CD14-positive monocyte (primary cell): ENCODE measurements around the gene TCF19. TPM values are rescaled to one million over a fixed set of nuclear protein-coding genes. Genes with fewer than 3 reads are reported as not detected.

Experiments used
- DNase-seq, 3 donors: peaks; one replicate each; pipeline ENCODE4 v3.0.0-alpha.2; 2011 to 2022
- H2AFZ ChIP-seq: 2 replicates; pipeline ENCODE4 v1.6.0; 2012; ENCODE audit warnings: mild to moderate bottlenecking, low read depth, low read length, inconsistent platforms; ENCODE audit not compliant: insufficient read depth, poor library complexity, severe bottlenecking
- H3K27ac ChIP-seq, 2 donors: 1 replicate in 1 of 2; 2 replicates in 1 of 2; pipeline ENCODE4 v1.5.1; 2012 to 2013; ENCODE audit warnings: low read length in 2 of 2, control low read depth in 1 of 2, inconsistent platforms in 1 of 2, low read depth in 1 of 2, mild to moderate bottlenecking in 1 of 2
- H3K27me3 ChIP-seq, 2 donors: one replicate each; pipeline versions ENCODE4 v1.6.0 to v1.6.1; 2011 to 2013; ENCODE audit warnings: low read length in 2 of 2; ENCODE audit not compliant: control insufficient read depth in 2 of 2, insufficient read depth in 2 of 2
- H3K36me3 ChIP-seq, 2 donors: replicated peaks in 1 of 2; 1 replicate in 1 of 2; 2 replicates in 1 of 2; pipeline versions ENCODE4 v1.5.1 to v1.6.1; 2012 to 2013; ENCODE audit warnings: low read length in 2 of 2, control low read depth in 1 of 2, inconsistent platforms in 1 of 2, mild to moderate bottlenecking in 1 of 2; ENCODE audit not compliant: insufficient read depth in 2 of 2, control insufficient read depth in 1 of 2
- H3K4me1 ChIP-seq, 2 donors: 1 replicate in 1 of 2; 2 replicates in 1 of 2; pipeline versions ENCODE4 v1.5.1 to v1.6.1; 2012 to 2013; ENCODE audit warnings: low read length in 2 of 2, control low read depth in 1 of 2, inconsistent platforms in 1 of 2, mild to moderate bottlenecking in 1 of 2, moderate library complexity in 1 of 2; ENCODE audit not compliant: insufficient read depth in 2 of 2, control insufficient read depth in 1 of 2
- H3K4me2 ChIP-seq: replicated peaks from 2 replicates; pipeline ENCODE3; 2012; ENCODE audit warnings: low read length, moderate library complexity, mild to moderate bottlenecking; ENCODE audit not compliant: poor library complexity, severe bottlenecking; ENCODE audit errors: extremely low read depth
- H3K4me3 ChIP-seq, 3 experiments: fragments of 200-600 bp in 1 of 3; sonication (generic) in 1 of 3; replicated peaks in 1 of 3; 1 replicate in 2 of 3; 2 replicates in 1 of 3; pipeline ENCODE4 v1.5.1; 2011 to 2013; ENCODE audit warnings: low read length in 3 of 3, mild to moderate bottlenecking in 3 of 3, control low read depth in 2 of 3, low read depth in 2 of 3, inconsistent platforms in 1 of 3, moderate library complexity in 1 of 3
- H3K79me2 ChIP-seq: 2 replicates; pipeline ENCODE4 v1.6.0; 2012; ENCODE audit warnings: mild to moderate bottlenecking, control low read depth, inconsistent platforms, low read length, moderate library complexity; ENCODE audit not compliant: insufficient read depth
- H3K9ac ChIP-seq: 2 replicates; pipeline ENCODE4 v1.6.0; 2017; ENCODE audit warnings: low read length, mild to moderate bottlenecking; ENCODE audit not compliant: insufficient read depth, poor library complexity, severe bottlenecking
- H3K9me3 ChIP-seq, 2 donors: replicated peaks in 1 of 2; 1 replicate in 1 of 2; 2 replicates in 1 of 2; pipeline versions ENCODE4 v1.5.1 to v1.6.1; 2012 to 2013; ENCODE audit warnings: low read length in 2 of 2, control low read depth in 1 of 2; ENCODE audit not compliant: control insufficient read depth in 1 of 2, insufficient read depth in 1 of 2
- H4K20me1 ChIP-seq: 2 replicates; pipeline ENCODE4 v1.6.0; 2012; ENCODE audit warnings: mild to moderate bottlenecking, low read length, control low read depth, moderate library complexity; ENCODE audit not compliant: insufficient read depth
- H3K27ac Mint-ChIP-seq, 7 donors: one replicate each; pipeline ENCODE4 v1.8.0; 2020; ENCODE audit warnings: mild to moderate bottlenecking in 7 of 7, mixed read lengths in 7 of 7, moderate library complexity in 6 of 7, inconsistent platforms in 2 of 7
- H3K27me3 Mint-ChIP-seq, 3 donors: one replicate each; pipeline ENCODE4 v1.8.0; 2021 to 2022; ENCODE audit warnings: low read depth in 3 of 3, mild to moderate bottlenecking in 3 of 3, mixed read lengths in 3 of 3, moderate library complexity in 3 of 3, inconsistent platforms in 1 of 3
- H3K36me3 Mint-ChIP-seq, 2 donors: one replicate each; pipeline ENCODE4 v1.8.0; 2020; ENCODE audit warnings: mixed read lengths in 2 of 2, inconsistent platforms in 1 of 2, mild to moderate bottlenecking in 1 of 2
- H3K4me1 Mint-ChIP-seq: one replicate; pipeline ENCODE4 v1.8.0; 2020; ENCODE audit warnings: mild to moderate bottlenecking, mixed read lengths
- H3K4me3 Mint-ChIP-seq, 2 donors: one replicate each; pipeline ENCODE4 v1.8.0; 2020; ENCODE audit warnings: mild to moderate bottlenecking in 2 of 2, mixed read lengths in 2 of 2, moderate library complexity in 1 of 2
- H3K9me3 Mint-ChIP-seq, 7 donors: one replicate each; pipeline ENCODE4 v1.8.0; 2020 to 2022; ENCODE audit warnings: mixed read lengths in 7 of 7, mild to moderate bottlenecking in 6 of 7, moderate library complexity in 6 of 7, inconsistent platforms in 2 of 7
- CTCF ChIP-seq: fragments of 200-600 bp; IDR thresholded peaks from one replicate; pipeline ENCODE4 v1.8.0; 2022; ENCODE audit warnings: antibody characterized with exemption, mild to moderate bottlenecking
- WGBS: methylation state at CpG from one replicate; pipeline ENCODE4 v1.1.5; 2013; ENCODE audit warnings: missing lambda C conversion rate; ENCODE audit not compliant: insufficient coverage; 5-methylcytosine and 5-hydroxymethylcytosine counted together
- intact Hi-C, 2 donors: fragments of 100-400 bp; cut with micrococcal nuclease; formaldehyde crosslinking; loops; one replicate each; pipeline versions ENCODE4 v1.15.0 to v1.15.1; 2023
- polyA plus RNA-seq, 3 donors: library from polyadenylated mRNA; depleted of rRNA in 1 of 3; unstranded in 2 of 3; stranded (reverse) in 1 of 3; fragments of 300-500 nt in 2 of 3; fragments of >200 nt in 1 of 3; fragmentation: Illumina TruSeq in 2 of 3; gene quantifications; 1 replicate in 2 of 3; 2 replicates in 1 of 3; pipeline ENCODE4 v1.2.3, GENCODE V29; 2012 to 2021

The TCF19 gene
- polyA plus RNA-seq, 3 donors: 0.75 to 1.1 (median 0.80) TPM

- H3K4me3 Mint-ChIP-seq: no peak overlapping the region
These were observed 41.6 kb upstream of the TCF19 start for GRCh38 chr6:31116661-31117385.

DNA sequence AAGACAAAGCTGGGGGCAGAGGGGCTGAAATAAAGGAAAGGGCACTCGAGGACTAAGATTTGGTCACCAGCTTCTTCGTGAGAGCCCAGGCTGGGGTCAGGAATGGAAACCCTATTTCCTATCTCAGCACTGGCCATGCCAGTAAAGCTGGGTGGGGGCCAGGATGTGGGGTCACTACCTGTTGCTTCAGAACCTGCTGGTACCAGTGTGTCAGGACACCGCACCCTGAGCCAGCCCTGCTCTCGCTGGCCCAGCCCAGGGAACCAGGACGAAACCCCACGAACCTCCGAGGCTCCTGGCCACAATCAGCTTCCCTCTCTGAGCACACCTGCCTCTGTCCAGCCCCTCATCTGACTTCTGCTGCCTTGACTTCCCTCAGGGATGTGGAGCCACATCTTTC lies 40.2 kb upstream of the TCF19 start:
- intact Hi-C loops: no loop called here

More at GRCh38 chr6:31116661-31117385, 41.6 kb upstream of the TCF19 start:
- Histone ChIP-seq H2AFZ (no peak overlapping the region), H3K4me1 (peaks cover 5 to 19% of the 10 kb centered on the region in 2 donors), H3K4me3 (no peak overlapping the region), H3K27ac (no peak overlapping the region), H3K27me3 (no peaks in the 10 kb centered on the region), H3K9me3 (no peaks in the 10 kb centered on the region), H4K20me1 (no peaks in the 10 kb centered on the region), H3K36me3 (no peaks in the 10 kb centered on the region), H3K79me2 (no peaks in the 10 kb centered on the region), H3K4me2 (no peak overlapping the region), H3K9ac (no peak overlapping the region)
- no peak for TF ChIP-seq CTCF
- H3K27me3 Mint-ChIP-seq: peaks cover 8 to 15% (median 11%) of the 10 kb centered on the region in 3 donors
- H3K9me3 Mint-ChIP-seq: peaks cover 0 to 2% (median 0%) of the 10 kb centered on the region in 7 donors
- DNase-seq: no peak
- 98% methylated on average over 17 of the region's 19 CpGs for WGBS
- no peak overlapping the region for H3K27ac Mint-ChIP-seq
- H3K4me1 Mint-ChIP-seq: peaks cover 20% of the 10 kb centered on the region
- H3K36me3 Mint-ChIP-seq: no peaks in the 10 kb centered on the region
- intact Hi-C loops: no loop called here

More for the DNA sequence above, 40.2 kb upstream of the TCF19 start:
- WGBS: 84% methylated on average over 5 of the region's 7 CpGs
- peaks cover 5 to 19% of the 10 kb centered on the region in 2 donors for H3K4me1 ChIP-seq
- TF ChIP-seq CTCF: no peak
- no peak overlapping the region for H3K27ac Mint-ChIP-seq
- peaks cover 6 to 16% (median 11%) of the 10 kb centered on the region in 3 donors for H3K27me3 Mint-ChIP-seq
- no peak for DNase-seq
- H2AFZ ChIP-seq: no peak overlapping the region
- peaks cover 20% of the 10 kb centered on the region for H3K4me1 Mint-ChIP-seq
- H3K27ac ChIP-seq: no peak overlapping the region
- H3K4me3 Mint-ChIP-seq: no peak overlapping the region
- no peaks in the 10 kb centered on the region for H3K27me3 ChIP-seq
- H3K9me3 ChIP-seq: no peaks in the 10 kb centered on the region
- H4K20me1 ChIP-seq: no peaks in the 10 kb centered on the region
- H3K79me2 ChIP-seq: no peaks in the 10 kb centered on the region
- peaks cover 0 to 1% (median 0%) of the 10 kb centered on the region in 7 donors for H3K9me3 Mint-ChIP-seq
- H3K36me3 Mint-ChIP-seq: no peaks in the 10 kb centered on the region
- H3K4me3 ChIP-seq: no peak overlapping the region
- no peaks in the 10 kb centered on the region for H3K36me3 ChIP-seq
- no peak overlapping the region for H3K9ac ChIP-seq
- H3K4me2 ChIP-seq: no peak overlapping the region
